Kidney (tissue), 14 donors: ENCODE data around the gene ERGIC3. TPM values are rescaled to one million over a fixed set of nuclear protein-coding genes. Genes with fewer than 3 reads are reported as not detected.
"Not testable (repeated sequence)": the region's sequence is repeated elsewhere in the genome, so short reads cannot be mapped to it uniquely, and the experiment has no call there.

Source experiments
- DNase-seq, 5 donors: peaks; one replicate each; pipeline ENCODE4 v3.0.0-alpha.2; 2013 to 2020
- FAIRE-seq: peaks from 2 replicates; lab custom pipeline; 2012; peaks lifted over from hg19 to GRCh38; lab: Jason Lieb, UNC
- H3K27ac ChIP-seq, 2 donors: one replicate each; pipeline ENCODE4 v1.7.0; 2013; ENCODE audit warnings: low read depth in 2 of 2, low read length in 2 of 2, inconsistent platforms in 1 of 2
- H3K27me3 ChIP-seq: one replicate; pipeline ENCODE4 v1.7.1; 2013; ENCODE audit warnings: low read length, inconsistent platforms; ENCODE audit not compliant: control insufficient read depth, insufficient read depth
- H3K36me3 ChIP-seq, 3 donors: one replicate each; pipeline versions ENCODE4 v1.7.0 to v1.7.1; 2013; ENCODE audit warnings: low read length in 3 of 3, control low read depth in 1 of 3, inconsistent platforms in 1 of 3; ENCODE audit not compliant: insufficient read depth in 3 of 3, control insufficient read depth in 2 of 3
- H3K4me1 ChIP-seq, 3 donors: one replicate each; pipeline versions ENCODE4 v1.7.0 to v1.7.1; 2013; ENCODE audit warnings: low read length in 3 of 3, inconsistent platforms in 1 of 3, low read depth in 1 of 3; ENCODE audit not compliant: control insufficient read depth in 2 of 3, insufficient read depth in 2 of 3
- H3K4me3 ChIP-seq, 3 donors: one replicate each; pipeline versions ENCODE4 v1.7.0 to v1.8.1; 2013; ENCODE audit warnings: low read length in 3 of 3, control low read depth in 1 of 3, inconsistent platforms in 1 of 3
- H3K9ac ChIP-seq, 3 donors: one replicate each; pipeline versions ENCODE4 v1.7.0 to v1.7.1; 2013; ENCODE audit warnings: low read length in 3 of 3, control low read depth in 1 of 3, inconsistent platforms in 1 of 3
- H3K9me3 ChIP-seq, 3 donors: one replicate each; pipeline versions ENCODE4 v1.7.0 to v1.7.1; 2013; ENCODE audit warnings: low read length in 3 of 3, control low read depth in 1 of 3, inconsistent platforms in 1 of 3; ENCODE audit not compliant: control insufficient read depth in 2 of 3, insufficient read depth in 1 of 3
- CTCF ChIP-seq: IDR thresholded peaks from 3 replicates; pipeline ENCODE4 v1.5.1; 2012; ENCODE audit warnings: mild to moderate bottlenecking, moderate library complexity, borderline replicate concordance; ENCODE audit not compliant: insufficient read depth; ENCODE audit errors: extremely low read depth
- intact Hi-C: fragments of 100-400 bp; cut with DNase I; formaldehyde crosslinking; loops from one replicate; pipeline ENCODE4 v1.11.1; 2022
- polyA plus RNA-seq: library from polyadenylated mRNA; stranded (reverse); fragments of 350-450 nt; fragmentation: Illumina TruSeq; extraction: RNeasy Lipid Tissue Mini Kit (QIAGEN cat#74804); gene quantifications from one replicate; pipeline ENCODE4 v1.2.3, GENCODE V29; 2014; ENCODE audit warnings: low read depth, low replicate concordance; ENCODE audit not compliant: insufficient read depth
- total RNA-seq: library from RNA; stranded (reverse); fragmentation: NEBNext Ultra II Directional; extraction: Animal tissue kit (Norgen Biotek cat#: 25700); gene quantifications from one replicate; pipeline ENCODE4 v1.2.1, GENCODE V29; 2021
- donor health status: control.
- donor health status: control.
- donor health status: control.
- donor health status: control.
- donor health status: control.
- donor health status: DM: yes; HTN: yes; CAD: no.
- donor health status: Normal renal cell carcinoma (clear cell type).

Gene ERGIC3
- total and polyA plus RNA-seq, 2 donors from 2014 or later, result 230 to 371 TPM

- intact Hi-C loops, result no loop called here
- Histone ChIP-seq H3K4me1 (peaks cover 0 to 9% (median 4%) of the 10 kb centered on the region in 3 donors), H3K4me3 (no peak overlapping the region), H3K9ac (no peak overlapping the region), H3K27me3 (no peaks in the 10 kb centered on the region), H3K9me3 (no peaks in the 10 kb centered on the region), H3K36me3 (peaks cover 2 to 30% (median 22%) of the 10 kb centered on the region in 3 donors), H3K27ac (no peak overlapping the region)
- no peak for TF ChIP-seq CTCF
- DNase-seq, result no peak
- no peak for FAIRE-seq
Measured at GRCh38 chr20:35546127-35546526, 4.2 kb downstream of the ERGIC3 start.

DNA sequence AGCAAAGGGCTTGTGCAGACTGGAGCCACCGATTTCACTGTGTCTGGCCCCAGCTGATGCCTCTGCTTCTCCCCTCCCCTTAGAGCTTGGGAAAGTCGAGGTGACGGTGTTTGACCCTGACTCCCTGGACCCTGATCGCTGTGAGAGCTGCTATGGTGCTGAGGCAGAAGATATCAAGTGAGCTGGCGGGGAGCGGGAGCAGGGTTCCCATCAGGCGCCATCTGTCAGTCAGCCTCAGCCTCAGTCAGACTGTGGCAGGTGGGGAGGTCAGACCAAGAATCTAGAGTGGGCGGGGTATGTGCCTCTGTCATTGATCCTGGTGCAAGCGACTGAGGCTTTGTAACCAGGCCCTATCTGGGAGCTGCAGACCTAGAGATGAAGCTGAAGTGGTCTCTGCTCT lies 5.5 kb downstream of the ERGIC3 start:
- Histone ChIP-seq H3K4me3 (no peak overlapping the region), H3K27ac (no peak overlapping the region), H3K9me3 (no peaks in the 10 kb centered on the region), H3K27me3 (no peaks in the 10 kb centered on the region), H3K4me1 (peaks cover 0 to 5% (median 4%) of the 10 kb centered on the region in 3 donors), H3K9ac (no peak overlapping the region), H3K36me3 (peaks cover 6 to 42% (median 27%) of the 10 kb centered on the region in 3 donors)
- FAIRE-seq, result no peak
- intact Hi-C loops, result no loop called here
- no peak for TF ChIP-seq CTCF
- DNase-seq, result no peak

DNA sequence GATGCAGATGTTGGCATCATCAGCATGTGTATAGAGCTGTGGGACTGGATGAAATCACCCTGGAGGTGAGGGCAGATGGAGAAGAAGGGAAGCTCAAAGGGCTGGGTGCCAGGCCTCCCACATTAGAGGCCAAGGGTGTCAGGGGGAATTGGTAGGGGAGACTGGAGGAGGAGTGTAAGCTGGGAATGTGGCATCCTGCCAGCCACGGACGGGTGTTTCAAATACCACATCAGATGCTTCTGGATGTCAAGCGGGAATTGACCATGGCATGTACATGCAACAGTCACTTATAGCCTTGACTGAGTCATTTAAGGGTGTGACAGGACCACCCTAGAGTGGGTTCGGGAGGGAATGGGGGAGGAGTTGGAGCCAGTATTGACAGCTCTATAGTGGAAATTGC lies 9.6 kb downstream of the ERGIC3 start:
- intact Hi-C loops, result no loop called here
- H3K27me3 ChIP-seq, result no peaks in the 10 kb centered on the region
- TF ChIP-seq CTCF, result no peak
- no peaks in the 10 kb centered on the region for H3K9me3 ChIP-seq
- DNase-seq (no peak), FAIRE-seq (no peak)
- peaks cover 4 to 66% (median 34%) of the 10 kb centered on the region in 3 donors for H3K36me3 ChIP-seq
- H3K9ac ChIP-seq, result no peak overlapping the region
- H3K4me3 ChIP-seq, result no peak overlapping the region
- no peaks in the 10 kb centered on the region for H3K4me1 ChIP-seq
- no peak overlapping the region for H3K27ac ChIP-seq

GRCh38 chr20:35552914-35553313 lies 11.0 kb downstream of the ERGIC3 start:
- intact Hi-C loops, result no loop called here
- Histone ChIP-seq H3K4me3 (no peak overlapping the region), H3K27me3 (no peaks in the 10 kb centered on the region), H3K9me3 (no peaks in the 10 kb centered on the region), H3K4me1 (no peaks in the 10 kb centered on the region), H3K27ac (no peak overlapping the region), H3K9ac (no peak overlapping the region), H3K36me3 (peaks cover 4 to 59% (median 28%) of the 10 kb centered on the region in 3 donors)
- no peak for TF ChIP-seq CTCF
- no peak for DNase-seq
- FAIRE-seq, result no peak

DNA sequence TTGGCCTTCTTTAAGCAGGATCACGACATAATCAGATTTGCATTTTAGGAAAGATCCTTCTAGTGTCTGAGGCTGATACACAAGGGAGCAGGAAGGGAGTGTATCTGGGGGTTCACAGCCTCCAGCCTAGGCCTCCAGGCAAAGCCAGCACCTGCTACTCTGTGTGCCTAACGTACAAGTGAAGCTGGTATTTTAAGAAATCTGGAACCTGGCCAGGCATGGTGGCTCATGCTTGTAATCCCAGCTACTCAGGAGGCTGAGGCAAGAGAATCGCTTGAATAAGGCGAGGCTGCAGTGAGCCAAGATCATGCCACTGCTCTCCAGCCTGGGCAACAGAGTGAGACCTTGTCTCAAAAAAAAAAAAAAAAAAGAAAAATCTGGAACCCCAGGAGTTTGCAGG lies 13.6 kb downstream of the ERGIC3 start:
- H3K9ac ChIP-seq, intact Hi-C loops, H3K4me1 ChIP-seq, H3K9me3 ChIP-seq, FAIRE-seq, H3K27me3 ChIP-seq, H3K27ac ChIP-seq, H3K4me3 ChIP-seq, DNase-seq: not testable (repeated sequence)
- peaks cover 4 to 43% (median 18%) of the 10 kb centered on the region in 3 donors for H3K36me3 ChIP-seq
